LNCAP (cell line): Measurements from ENCODE around the gene GPR78.

Experiments
- TF ChIP-seq, protein P1 (sequence below): fragments of 450-650 bp; IDR thresholded peaks from 2 replicates; pipeline ENCODE4 v1.5.1; 2017; ENCODE audit warnings: mild to moderate bottlenecking

The GPR78 gene

DNA sequence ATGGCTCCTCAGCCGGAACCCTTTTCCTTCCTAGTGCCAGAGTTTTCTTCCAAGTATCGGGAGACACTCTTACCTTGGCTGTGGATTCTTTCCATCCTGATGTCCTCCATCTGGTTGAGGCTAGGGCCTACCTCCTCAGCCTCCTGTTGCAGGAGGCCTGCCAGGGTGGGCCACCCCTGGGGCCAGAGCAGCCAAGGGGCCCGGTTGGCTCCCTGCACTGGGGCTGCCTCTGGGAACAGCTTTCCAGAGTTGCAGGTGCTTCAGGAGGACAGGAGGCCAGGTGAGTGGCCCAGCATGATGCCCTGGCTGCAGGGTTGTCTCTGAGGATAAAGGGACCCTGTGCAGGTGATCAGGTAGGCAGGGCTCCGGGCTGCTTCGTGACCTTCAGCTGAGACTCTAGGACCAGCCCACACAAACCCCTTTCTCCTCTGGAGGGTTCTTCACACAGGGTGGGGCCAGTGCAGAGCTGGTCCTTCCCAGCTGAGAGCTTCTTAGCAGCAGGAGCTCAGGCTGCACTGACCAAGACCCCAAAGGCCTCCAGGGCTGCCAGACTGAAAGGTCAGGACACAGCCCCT lies 5.3 kb upstream of the GPR78 start:
- TF ChIP-seq, protein P1, sequence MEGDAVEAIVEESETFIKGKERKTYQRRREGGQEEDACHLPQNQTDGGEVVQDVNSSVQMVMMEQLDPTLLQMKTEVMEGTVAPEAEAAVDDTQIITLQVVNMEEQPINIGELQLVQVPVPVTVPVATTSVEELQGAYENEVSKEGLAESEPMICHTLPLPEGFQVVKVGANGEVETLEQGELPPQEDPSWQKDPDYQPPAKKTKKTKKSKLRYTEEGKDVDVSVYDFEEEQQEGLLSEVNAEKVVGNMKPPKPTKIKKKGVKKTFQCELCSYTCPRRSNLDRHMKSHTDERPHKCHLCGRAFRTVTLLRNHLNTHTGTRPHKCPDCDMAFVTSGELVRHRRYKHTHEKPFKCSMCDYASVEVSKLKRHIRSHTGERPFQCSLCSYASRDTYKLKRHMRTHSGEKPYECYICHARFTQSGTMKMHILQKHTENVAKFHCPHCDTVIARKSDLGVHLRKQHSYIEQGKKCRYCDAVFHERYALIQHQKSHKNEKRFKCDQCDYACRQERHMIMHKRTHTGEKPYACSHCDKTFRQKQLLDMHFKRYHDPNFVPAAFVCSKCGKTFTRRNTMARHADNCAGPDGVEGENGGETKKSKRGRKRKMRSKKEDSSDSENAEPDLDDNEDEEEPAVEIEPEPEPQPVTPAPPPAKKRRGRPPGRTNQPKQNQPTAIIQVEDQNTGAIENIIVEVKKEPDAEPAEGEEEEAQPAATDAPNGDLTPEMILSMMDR, result no peak

DNA sequence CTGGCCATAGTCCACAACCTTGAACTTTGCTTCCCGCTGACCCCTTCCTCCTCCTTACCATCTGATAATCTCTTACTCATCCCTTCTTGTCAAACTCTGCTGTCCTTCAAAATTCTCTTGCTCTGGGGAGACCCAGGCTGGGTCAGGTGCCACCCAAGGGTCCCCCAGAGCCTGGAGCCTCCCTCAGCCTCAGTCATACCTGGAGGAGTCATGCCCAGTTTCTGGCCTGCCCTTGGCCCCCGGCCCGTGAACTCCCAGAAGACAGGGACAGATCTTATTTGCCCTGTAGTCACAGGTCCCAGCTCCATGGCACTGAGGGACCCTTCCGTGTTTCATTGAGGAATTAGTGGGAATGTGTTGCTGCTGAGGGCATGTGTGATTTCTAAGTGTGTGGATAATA lies 4.7 kb upstream of the GPR78 start:
- TF ChIP-seq, protein P1, result no peak

DNA sequence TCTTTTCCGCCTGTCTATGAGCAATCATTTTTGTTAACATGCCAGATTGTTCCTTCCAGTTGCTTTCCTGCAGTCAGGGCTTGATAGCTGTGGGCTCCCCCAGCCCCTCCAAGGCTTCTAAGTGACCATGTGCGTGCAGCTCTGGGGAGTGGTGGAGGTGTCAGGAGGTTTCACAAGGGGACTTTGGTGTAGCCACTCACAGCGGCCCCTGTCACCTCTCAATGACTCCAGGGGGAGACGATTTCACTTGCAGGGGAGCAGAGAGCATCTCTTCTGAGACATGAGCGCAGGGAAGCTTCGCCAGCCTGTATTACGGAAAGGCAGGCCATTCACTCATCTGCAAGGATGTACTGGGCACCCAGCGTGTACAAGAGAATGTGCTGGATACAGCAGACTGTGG lies 3.1 kb upstream of the GPR78 start:
- TF ChIP-seq, protein P1, result no peak

DNA sequence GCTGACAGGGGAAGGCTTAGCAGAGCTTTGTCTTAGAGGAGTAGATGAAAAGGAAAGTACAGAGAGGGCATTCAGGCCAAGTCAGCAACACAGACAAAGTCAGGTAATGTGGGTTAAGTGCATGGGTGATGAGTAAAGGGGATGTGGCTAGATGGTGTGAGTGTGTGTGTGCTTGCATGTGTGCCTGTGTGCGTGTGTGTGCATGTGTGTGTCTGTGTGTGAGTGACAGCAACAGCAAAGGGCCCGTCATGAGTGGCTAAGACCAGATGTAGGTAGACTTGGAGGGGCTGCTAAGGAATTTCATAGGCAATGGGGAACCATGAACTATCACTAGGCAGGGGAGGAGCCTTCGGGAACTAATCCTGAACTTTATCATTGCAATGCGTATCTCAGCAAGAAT lies 2.2 kb upstream of the GPR78 start:
- TF ChIP-seq, protein P1, result no peak

DNA sequence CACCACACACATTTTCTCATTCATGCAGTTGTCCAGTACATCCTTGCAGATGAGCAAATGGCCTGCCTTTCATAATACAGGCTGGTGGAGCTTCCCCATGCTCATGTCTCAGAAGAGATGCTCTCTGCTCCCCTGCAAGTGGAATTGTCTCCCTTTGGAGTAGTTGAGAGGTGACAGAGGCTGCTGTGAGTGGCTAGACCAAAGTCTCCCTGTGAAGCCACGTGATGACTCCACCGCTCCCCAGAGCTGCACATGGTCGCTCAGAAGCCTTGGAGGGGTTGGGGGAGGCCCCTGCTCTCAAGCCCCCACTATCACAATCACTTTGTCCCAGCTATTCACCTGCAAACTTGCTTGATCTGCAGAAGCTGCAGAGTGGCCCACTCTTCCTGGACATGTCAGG lies 1.5 kb upstream of the GPR78 start:
- TF ChIP-seq, protein P1, result no peak

DNA sequence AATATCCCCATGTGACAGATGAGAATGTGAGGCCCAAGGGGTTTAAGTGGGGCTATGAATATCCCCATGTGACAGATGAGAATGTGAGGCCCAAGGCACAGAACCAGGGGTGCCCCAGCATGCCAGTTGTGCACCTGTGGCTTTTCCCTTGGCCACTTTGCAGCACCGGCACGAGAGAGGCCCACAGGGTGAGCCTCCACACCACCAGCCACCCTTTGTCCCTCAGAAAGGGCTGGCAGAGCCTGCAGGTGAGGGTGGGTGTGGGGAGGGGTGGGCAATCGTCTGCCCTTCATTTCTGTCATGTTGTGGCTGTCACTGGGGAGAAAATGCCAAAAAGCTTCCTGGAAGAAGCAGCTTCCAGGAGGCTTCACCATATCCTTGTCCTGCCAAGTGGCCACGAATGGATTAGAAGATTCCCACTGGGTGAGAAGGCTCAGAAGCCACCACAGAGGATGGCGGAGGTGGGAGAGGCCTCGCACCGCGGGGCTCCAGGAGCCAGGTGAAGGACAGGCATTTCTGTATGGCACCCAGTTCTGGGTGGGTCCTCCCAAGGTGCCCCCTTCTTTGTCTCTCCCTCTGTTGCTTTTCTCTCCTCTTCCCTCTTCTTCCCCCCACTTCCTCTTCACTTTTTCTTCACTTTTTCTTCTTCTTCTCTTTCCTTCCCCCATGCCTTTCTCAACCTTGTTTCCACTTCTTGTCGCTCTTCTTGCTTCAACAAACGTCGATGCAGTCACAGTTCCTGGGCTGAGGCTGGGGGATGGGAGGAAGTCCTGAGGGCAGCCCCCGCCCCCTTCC lies 469 bp upstream of the GPR78 start:
- TF ChIP-seq, protein P1, result no peak

DNA sequence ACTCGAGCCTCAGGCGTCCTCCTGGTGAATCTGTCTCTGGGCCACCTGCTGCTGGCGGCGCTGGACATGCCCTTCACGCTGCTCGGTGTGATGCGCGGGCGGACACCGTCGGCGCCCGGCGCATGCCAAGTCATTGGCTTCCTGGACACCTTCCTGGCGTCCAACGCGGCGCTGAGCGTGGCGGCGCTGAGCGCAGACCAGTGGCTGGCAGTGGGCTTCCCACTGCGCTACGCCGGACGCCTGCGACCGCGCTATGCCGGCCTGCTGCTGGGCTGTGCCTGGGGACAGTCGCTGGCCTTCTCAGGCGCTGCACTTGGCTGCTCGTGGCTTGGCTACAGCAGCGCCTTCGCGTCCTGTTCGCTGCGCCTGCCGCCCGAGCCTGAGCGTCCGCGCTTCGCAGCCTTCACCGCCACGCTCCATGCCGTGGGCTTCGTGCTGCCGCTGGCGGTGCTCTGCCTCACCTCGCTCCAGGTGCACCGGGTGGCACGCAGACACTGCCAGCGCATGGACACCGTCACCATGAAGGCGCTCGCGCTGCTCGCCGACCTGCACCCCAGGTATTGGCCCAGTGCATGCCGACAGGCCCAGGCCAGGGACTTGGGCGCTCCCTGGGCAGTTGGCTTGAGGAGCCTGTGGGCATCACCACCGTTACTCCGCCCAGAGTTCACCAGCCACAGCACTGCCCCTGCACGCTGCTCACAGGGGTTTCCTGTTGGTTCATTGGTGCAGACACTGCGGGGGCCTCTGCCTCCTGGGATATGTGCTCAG lies 1.1 kb downstream of the GPR78 start:
- TF ChIP-seq, protein P1, result no peak
